ENCODE data around the gene F12. TPM values are rescaled to one million over a fixed set of nuclear protein-coding genes. Genes with fewer than 3 reads are reported as not detected.

Gene F12
- total and polyA plus RNA-seq, 2 of the 8 experiments (the other 6 are each of a cell fraction or from before 2014, with no cell fraction given), result 6.5 to 7.8 TPM

DNA sequence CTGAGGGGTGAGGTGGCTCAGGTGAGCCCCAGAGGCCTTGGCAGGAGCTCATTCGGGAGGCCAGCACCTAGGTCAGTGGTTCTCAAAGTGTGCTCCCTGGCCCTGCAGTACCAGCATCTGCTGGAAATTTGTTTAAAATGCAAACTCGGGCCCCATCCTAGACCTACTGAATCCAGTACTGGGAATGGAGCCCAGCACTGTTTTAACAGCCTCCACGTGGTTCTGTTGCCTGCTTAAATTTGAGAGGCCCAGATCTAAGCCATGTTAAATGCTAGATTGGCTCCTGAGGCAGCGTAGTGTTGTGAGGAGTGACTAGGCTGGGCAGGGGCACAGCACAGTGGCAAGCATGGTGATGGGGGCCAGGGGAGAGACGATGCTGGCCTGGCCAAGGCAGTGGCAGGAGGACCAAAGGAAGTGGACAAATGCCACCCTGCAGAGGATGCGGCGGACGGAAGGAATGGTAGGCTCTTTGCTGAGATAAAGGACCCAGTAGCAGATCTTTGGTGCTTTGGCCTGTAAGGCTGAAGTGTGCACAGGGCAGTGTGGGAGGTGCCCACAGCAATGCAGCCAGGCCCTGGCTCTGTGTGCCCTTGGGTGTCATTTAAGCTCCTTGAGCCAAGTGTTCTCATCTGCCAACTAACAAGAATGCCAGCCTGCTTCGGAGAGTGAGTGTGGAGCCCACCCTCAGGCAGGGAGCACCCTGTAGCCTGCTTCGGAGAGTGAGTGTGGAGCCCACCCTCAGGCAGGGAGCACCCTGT lies 41.5 kb upstream of the F12 start:
- no peak overlapping the region for H4K91ac ChIP-seq (replicated peaks; ENCODE audit: insufficient read length, low read length)
- no peak overlapping the region for H3K4me2 ChIP-seq (ENCODE audit: insufficient read depth in 1 of 2, low read depth in 2 of 2, low read length in 2 of 2)
- no peak overlapping the region for H2BK12ac ChIP-seq (ENCODE audit: low read depth, low read length)
- no peak overlapping the region for H3K56ac ChIP-seq (replicated peaks; ENCODE audit: insufficient read length, low read depth, low read length)
- no peak overlapping the region for H4K5ac ChIP-seq (ENCODE audit: insufficient read length, low read depth, low read length)
- CTCF ChIA-PET (ENCODE audit: partially characterized antibody), result interaction anchor here (0.5 to 23.6 kb wide), 9 partner anchors 10 to 143 kb away, joined by 4 to 430 read pairs (median 60); partner anchors contain the start of genes F12, PFN3, PRR7 and SLC34A1
- H2AFZ ChIP-seq (ENCODE audit: low read length), result no peak overlapping the region
- H4K8ac ChIP-seq (ENCODE audit: extremely low read depth, insufficient read depth, low read length), result no peak overlapping the region
- no peak overlapping the region for H3K27ac ChIP-seq (ENCODE audit: low read depth, low read length)
- H3K14ac ChIP-seq (ENCODE audit: insufficient read length), result no peak overlapping the region
- POLR2A ChIA-PET (ENCODE audit: partially characterized antibody), result interaction anchor here (1.0 to 67.5 kb wide), 11 partner anchors 18 to 319 kb away, joined by 4 to 3349 read pairs (median 17); partner anchors contain the start of genes DBN1, DOK3, GRK6 and PDLIM7
- WGBS, 2 experiments (ENCODE audit: extremely low coverage in 1 of 2, insufficient coverage in 1 of 2, insufficient read length in 1 of 2, insufficient replicate concordance in 2 of 2, low coverage in 1 of 2, low lambda C conversion rate in 2 of 2, missing lambda C conversion rate in 1 of 2), result 88% methylated on average over 10 of the region's 10 CpGs; no CpG with 5 or more reads in 1 of the 2 experiments
- H3K79me2 ChIP-seq (ENCODE audit: control insufficient read depth in 1 of 2, insufficient read depth in 2 of 2, low read length in 2 of 2), result no peaks in the 10 kb centered on the region
- H4K20me1 ChIP-seq (replicated peaks in 1 of 2; ENCODE audit: control insufficient read depth in 1 of 2, insufficient read depth in 2 of 2, low read length in 2 of 2), result peaks cover 1 to 3% of the 10 kb centered on the region in 2 experiments
- peaks cover 0 to 29% (median 17%) of the 10 kb centered on the region in 4 experiments; a peak in 6 of 7 replicates for H3K4me1 ChIP-seq (replicated peaks in 1 of 4; ENCODE audit: control insufficient read depth in 3 of 4, insufficient read depth in 4 of 4, low read length in 3 of 4)
- peaks cover 23% of the 10 kb centered on the region for H3K23me2 ChIP-seq (ENCODE audit: low read depth, low read length)
- H3K9ac ChIP-seq (replicated peaks in 1 of 4; ENCODE audit: extremely low read depth in 1 of 4, low read depth in 3 of 4, low read length in 3 of 4), result no peak overlapping the region
- H3K4me3 ChIP-seq (ENCODE audit: extremely low read depth in 1 of 4, insufficient read depth in 2 of 4, low read depth in 3 of 4, low read length in 4 of 4), result no peak overlapping the region
- H2BK15ac ChIP-seq (ENCODE audit: low read length), result no peak overlapping the region
- no peaks in the 10 kb centered on the region for H3K9me3 ChIP-seq (ENCODE audit: insufficient read depth in 2 of 2, low read depth in 1 of 2, low read length in 1 of 2)
- H3K36me3 ChIP-seq (ENCODE audit: control insufficient read depth in 2 of 4, insufficient read depth in 4 of 4, low read length in 3 of 4), result no peaks in the 10 kb centered on the region
- no peak for FAIRE-seq
- H3K4ac ChIP-seq (replicated peaks; ENCODE audit: insufficient read length, low read depth, low read length), result no peak overlapping the region
- no peaks in the 10 kb centered on the region; the same call in none of the 2 replicates for H3K79me1 ChIP-seq (ENCODE audit: low read depth, low read length)
- DNase-seq (ENCODE audit: low read depth in 1 of 2, low spot score in 2 of 2), result no peak
- no peak overlapping the region for H2AK5ac ChIP-seq (ENCODE audit: low read depth, low read length)
- no peak overlapping the region; the same call in 1 of the 2 replicates for H3K18ac ChIP-seq (ENCODE audit: extremely low read depth, low read length)
- H2BK120ac ChIP-seq (replicated peaks; ENCODE audit: low read depth, low read length), result no peak overlapping the region
- H2BK5ac ChIP-seq (ENCODE audit: low read depth, low read length), result no peak overlapping the region
- H3K27me3 ChIP-seq (replicated peaks in 1 of 4; ENCODE audit: control insufficient read depth in 3 of 4, extremely low read depth in 1 of 4, insufficient read depth in 3 of 4, low read length in 3 of 4), result peaks cover 0 to 15% (median 10%) of the 10 kb centered on the region in 4 experiments; a peak in 4 of 7 replicates
- H2BK20ac ChIP-seq (ENCODE audit: low read length), result no peak overlapping the region
- no peak overlapping the region for H3K23ac ChIP-seq (ENCODE audit: insufficient read length)
- TF ChIP-seq CBX8 (IDR thresholded peaks at IDR 0.05; ENCODE audit: borderline replicate concordance, low read depth, low read length) (no peak), POU5F1 (IDR thresholded peaks at IDR 0.05; ENCODE audit: low read depth, low read length) (no peak), BCL11A (IDR thresholded peaks at IDR 0.05; ENCODE audit: low read depth in 2 of 2, low read length in 2 of 2) (no peak), CBX5 (IDR thresholded peaks at IDR 0.05; ENCODE audit: low read depth, low read length) (no peak), BRCA1 (IDR thresholded peaks at IDR 0.05; ENCODE audit: low read depth, low read length) (no peak), NANOG (IDR thresholded peaks at IDR 0.05; ENCODE audit: insufficient read depth, low read depth, low read length, poor library complexity, severe bottlenecking) (no peak), TAF7 (optimal IDR thresholded peaks at IDR 0.05; ENCODE audit: borderline replicate concordance, low read depth, low read length) (no peak), TCF12 (IDR thresholded peaks at IDR 0.05; ENCODE audit: low read depth, low read length) (no peak)
- TF ChIP-seq, protein P1, sequence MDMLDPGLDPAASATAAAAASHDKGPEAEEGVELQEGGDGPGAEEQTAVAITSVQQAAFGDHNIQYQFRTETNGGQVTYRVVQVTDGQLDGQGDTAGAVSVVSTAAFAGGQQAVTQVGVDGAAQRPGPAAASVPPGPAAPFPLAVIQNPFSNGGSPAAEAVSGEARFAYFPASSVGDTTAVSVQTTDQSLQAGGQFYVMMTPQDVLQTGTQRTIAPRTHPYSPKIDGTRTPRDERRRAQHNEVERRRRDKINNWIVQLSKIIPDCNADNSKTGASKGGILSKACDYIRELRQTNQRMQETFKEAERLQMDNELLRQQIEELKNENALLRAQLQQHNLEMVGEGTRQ (IDR thresholded peaks at IDR 0.05; ENCODE audit: low read length), result no peak
- TF ChIP-seq, protein P2, sequence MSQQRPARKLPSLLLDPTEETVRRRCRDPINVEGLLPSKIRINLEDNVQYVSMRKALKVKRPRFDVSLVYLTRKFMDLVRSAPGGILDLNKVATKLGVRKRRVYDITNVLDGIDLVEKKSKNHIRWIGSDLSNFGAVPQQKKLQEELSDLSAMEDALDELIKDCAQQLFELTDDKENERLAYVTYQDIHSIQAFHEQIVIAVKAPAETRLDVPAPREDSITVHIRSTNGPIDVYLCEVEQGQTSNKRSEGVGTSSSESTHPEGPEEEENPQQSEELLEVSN (IDR thresholded peaks at IDR 0.05), result no peak
